Panc1 (cell line): Measurements from ENCODE around the gene PGM2. TPM values are rescaled to one million over a fixed set of nuclear protein-coding genes. Genes with fewer than 3 reads are reported as not detected.

ENCODE experiments used
- ATAC-seq: fragments of 200-7000 bp; cut with Tn5 transposase; 2 replicates; pipeline ENCODE4 v1.9.1; 2020; ENCODE audit warnings: mild to moderate bottlenecking, moderate library complexity
- BruUV-seq: library from RNA; stranded (reverse); fragments of 400-500 nt; replicated peaks from 2 replicates; lab custom pipeline; 2021; lab: Mats Ljungman, UMichigan
- CTCF ChIA-PET: fragments of 300-600 bp; sonication (Branson Sonifier 250); formaldehyde crosslinking; loops from one replicate; lab custom pipeline; 2022; ENCODE audit warnings: antibody characterized with exemption; lab: Charles Lee
- POLR2A ChIA-PET: fragments of 300-600 bp; sonication (Branson Sonifier 250); formaldehyde crosslinking; loops from one replicate; lab custom pipeline; 2022; ENCODE audit warnings: antibody characterized with exemption; lab: Charles Lee
- DNase-seq: peaks from one replicate; pipeline ENCODE4 v3.0.0-alpha.2; 2010; ENCODE audit warnings: low read depth, low spot score
- H3K27ac ChIP-seq: 2 replicates; pipeline ENCODE4 v1.5.1; 2011; ENCODE audit warnings: mild to moderate bottlenecking, low read length, inconsistent platforms
- H3K27me3 ChIP-seq: fragments of 200-500 bp; sonication (Bioruptor generic); 2 replicates; pipeline ENCODE4 v1.6.0; 2014; ENCODE audit warnings: low read length, inconsistent platforms; ENCODE audit not compliant: control insufficient read depth, insufficient read depth
- H3K36me3 ChIP-seq: fragments of 200-500 bp; sonication (Bioruptor generic); 2 replicates; pipeline ENCODE4 v1.5.1; 2014; ENCODE audit warnings: inconsistent platforms, mild to moderate bottlenecking, low read length, moderate library complexity; ENCODE audit not compliant: control insufficient read depth, insufficient read depth
- H3K4me1 ChIP-seq: 2 replicates; pipeline ENCODE4 v1.5.1; 2011; ENCODE audit warnings: inconsistent platforms, mild to moderate bottlenecking, low read length, moderate library complexity; ENCODE audit not compliant: control insufficient read depth, insufficient read depth
- H3K4me3 ChIP-seq, 2 experiments: 2 replicates each; pipeline ENCODE4 v1.5.1; 2011 to 2012; ENCODE audit warnings: low read depth in 2 of 2, low read length in 2 of 2, mild to moderate bottlenecking in 2 of 2, inconsistent platforms in 1 of 2, moderate library complexity in 1 of 2
- H3K9me3 ChIP-seq: fragments of 200-500 bp; sonication (Bioruptor generic); 2 replicates; pipeline ENCODE4 v1.5.1; 2014; ENCODE audit warnings: low read depth, mild to moderate bottlenecking, inconsistent platforms, low read length, moderate library complexity; ENCODE audit not compliant: control insufficient read depth, insufficient read depth
- POLR2AphosphoS5 ChIP-seq: IDR thresholded peaks from 2 replicates; pipeline ENCODE4 v1.6.1; 2012; ENCODE audit warnings: mild to moderate bottlenecking, low read depth, low read length, moderate library complexity
- REST ChIP-seq, 2 experiments: IDR thresholded peaks; 2 replicates each; pipeline ENCODE4 v1.6.1; 2011 to 2012; ENCODE audit warnings: low read depth in 2 of 2, control low read depth in 1 of 2, low read length in 1 of 2, mild to moderate bottlenecking in 1 of 2, moderate library complexity in 1 of 2; ENCODE audit not compliant: insufficient read depth in 1 of 2
- SIN3A ChIP-seq: IDR thresholded peaks from 2 replicates; pipeline ENCODE4 v1.6.1; 2012; ENCODE audit warnings: low read depth, mild to moderate bottlenecking, low read length, moderate library complexity, borderline replicate concordance; ENCODE audit not compliant: insufficient read depth
- TCF7L2 ChIP-seq: IDR thresholded peaks from 2 replicates; pipeline ENCODE4 v1.6.1; 2011; ENCODE audit warnings: mild to moderate bottlenecking, low read depth, low read length, inconsistent platforms
- in situ Hi-C: cut with HindIII; loops from 2 replicates; pipeline ENCODE4 v1.10.0; 2016; ENCODE audit warnings: low sequenced_read_pairs, low pct_unique_long_range_greater_than_20kb
- intact Hi-C: fragments of 100-400 bp; cut with micrococcal nuclease; formaldehyde crosslinking; loops from one replicate; pipeline ENCODE4 v1.10.0; 2022; ENCODE audit not compliant: unreplicated experiment
- total RNA-seq: library from RNA; stranded (reverse); gene quantifications from one replicate; pipeline ENCODE4 v1.2.1, GENCODE V29; 2021; ENCODE audit not compliant: unreplicated experiment
- TF ChIP-seq, protein P1 (sequence below): fragments of 450-650 bp; IDR thresholded peaks from 2 replicates; pipeline ENCODE4 v1.5.1; 2017; ENCODE audit warnings: mild to moderate bottlenecking

PGM2 gene
- total RNA-seq, 1 experiment from 2014 or later, result 15.4 TPM

- H3K36me3 ChIP-seq, result no peaks in the 10 kb centered on the region
- no peaks in the 10 kb centered on the region for H3K4me1 ChIP-seq
- no peaks in the 10 kb centered on the region for H3K27me3 ChIP-seq
- POLR2A ChIA-PET, result no interaction called here
- H3K9me3 ChIP-seq, result no peaks in the 10 kb centered on the region
- DNase-seq (no peak), ATAC-seq (no peak)
- intact Hi-C loops, result no loop called here
- TF ChIP-seq TCF7L2, result no peak
- H3K4me3 ChIP-seq, result no peak overlapping the region
- in situ Hi-C loops, result no loop called here
- CTCF ChIA-PET, result no interaction called here
- H3K27ac ChIP-seq, result no peak overlapping the region
- no TSS peak for BruUV-seq
These were observed 41.8 kb downstream of the PGM2 start for GRCh38 chr4:37868238-37868637.

DNA sequence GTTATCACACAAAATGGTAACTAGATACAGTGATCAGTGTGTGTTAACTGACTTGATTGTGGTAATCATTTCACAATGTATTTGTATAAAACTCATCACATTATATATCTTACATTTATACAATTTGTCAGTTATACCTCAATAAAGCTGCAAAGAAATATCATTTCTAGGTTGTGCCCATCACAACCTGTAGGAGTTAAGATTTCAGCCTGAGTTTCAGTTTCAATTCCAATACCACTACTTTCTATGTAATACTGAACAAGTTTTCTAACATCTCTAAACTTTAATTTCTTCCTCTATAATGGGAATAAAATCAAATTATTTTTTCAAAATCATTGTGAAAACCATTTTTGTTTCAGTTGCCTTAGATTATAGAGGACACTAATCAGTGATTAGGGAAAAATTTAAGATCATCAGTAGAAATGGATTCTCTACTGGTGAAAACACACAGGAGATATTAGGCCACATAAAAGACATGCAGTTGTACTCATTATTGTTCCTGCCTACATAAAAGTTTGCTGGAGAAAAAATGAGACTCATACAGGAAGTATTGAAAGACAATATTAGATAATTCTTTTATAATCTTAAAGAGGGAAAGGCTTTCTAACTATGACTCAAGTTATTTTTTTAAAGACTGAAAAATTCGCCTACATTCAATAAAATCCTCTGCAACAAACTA is 46.0 kb downstream of the PGM2 start:
- Histone ChIP-seq H3K9me3 (no peaks in the 10 kb centered on the region), H3K27ac (no peak overlapping the region), H3K36me3 (no peaks in the 10 kb centered on the region), H3K27me3 (no peaks in the 10 kb centered on the region), H3K4me3 (no peak overlapping the region), H3K4me1 (no peaks in the 10 kb centered on the region)
- intact Hi-C loops, result no loop called here
- no peak for ATAC-seq
- ChIA-PET CTCF (no interaction called here), POLR2A (no interaction called here)
- TF ChIP-seq REST (IDR thresholded peaks at IDR 0.05; ENCODE audit: insufficient read depth in 1 of 2, low read depth in 2 of 2, low read length in 1 of 2) (no peak), SIN3A (no peak), POLR2AphosphoS5 (no peak), TCF7L2 (no peak)
- TF ChIP-seq, protein P1, sequence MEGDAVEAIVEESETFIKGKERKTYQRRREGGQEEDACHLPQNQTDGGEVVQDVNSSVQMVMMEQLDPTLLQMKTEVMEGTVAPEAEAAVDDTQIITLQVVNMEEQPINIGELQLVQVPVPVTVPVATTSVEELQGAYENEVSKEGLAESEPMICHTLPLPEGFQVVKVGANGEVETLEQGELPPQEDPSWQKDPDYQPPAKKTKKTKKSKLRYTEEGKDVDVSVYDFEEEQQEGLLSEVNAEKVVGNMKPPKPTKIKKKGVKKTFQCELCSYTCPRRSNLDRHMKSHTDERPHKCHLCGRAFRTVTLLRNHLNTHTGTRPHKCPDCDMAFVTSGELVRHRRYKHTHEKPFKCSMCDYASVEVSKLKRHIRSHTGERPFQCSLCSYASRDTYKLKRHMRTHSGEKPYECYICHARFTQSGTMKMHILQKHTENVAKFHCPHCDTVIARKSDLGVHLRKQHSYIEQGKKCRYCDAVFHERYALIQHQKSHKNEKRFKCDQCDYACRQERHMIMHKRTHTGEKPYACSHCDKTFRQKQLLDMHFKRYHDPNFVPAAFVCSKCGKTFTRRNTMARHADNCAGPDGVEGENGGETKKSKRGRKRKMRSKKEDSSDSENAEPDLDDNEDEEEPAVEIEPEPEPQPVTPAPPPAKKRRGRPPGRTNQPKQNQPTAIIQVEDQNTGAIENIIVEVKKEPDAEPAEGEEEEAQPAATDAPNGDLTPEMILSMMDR, result no peak
- no peak for DNase-seq
- BruUV-seq, result no TSS peak
- in situ Hi-C loops, result no loop called here

DNA sequence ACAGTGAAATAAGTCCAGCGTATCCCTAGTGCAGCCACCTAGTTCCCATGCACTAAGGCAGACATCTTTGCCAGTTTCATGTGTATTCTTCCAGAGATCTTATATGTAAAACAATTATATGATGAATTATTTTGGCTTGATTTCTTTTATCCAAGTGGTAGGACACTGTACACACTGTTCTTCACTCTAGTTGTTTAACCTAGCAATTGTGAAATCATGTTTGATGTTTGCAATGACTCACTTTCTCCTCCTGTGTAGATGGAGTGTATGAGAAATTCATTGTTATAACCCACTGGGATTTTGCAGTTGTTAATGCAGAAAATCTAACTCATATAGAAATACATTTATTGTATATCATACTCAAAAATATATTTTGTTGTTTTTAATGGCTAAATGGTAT is 46.9 kb downstream of the PGM2 start:
- no peaks in the 10 kb centered on the region for H3K4me1 ChIP-seq
- intact Hi-C loops (no loop called here), in situ Hi-C loops (no loop called here)
- H3K4me3 ChIP-seq, result no peak overlapping the region
- ChIA-PET POLR2A (no interaction called here), CTCF (no interaction called here)
- ATAC-seq (no peak), DNase-seq (peak; percentile 4)
- TF ChIP-seq SIN3A, result no peak
- TF ChIP-seq POLR2AphosphoS5, result no peak
- TF ChIP-seq, protein P1, result no peak
- no peak for TF ChIP-seq REST (IDR thresholded peaks at IDR 0.05; ENCODE audit: insufficient read depth in 1 of 2, low read depth in 2 of 2, low read length in 1 of 2)
- TF ChIP-seq TCF7L2, result no peak
- H3K27ac ChIP-seq, result no peak overlapping the region
- H3K9me3 ChIP-seq, result no peaks in the 10 kb centered on the region
- no TSS peak for BruUV-seq
- H3K36me3 ChIP-seq, result no peaks in the 10 kb centered on the region
- no peaks in the 10 kb centered on the region for H3K27me3 ChIP-seq
